Fibroblast of the aortic adventitia (primary cell): ENCODE measurements around the gene KNSTRN. TPM values are rescaled to one million over a fixed set of nuclear protein-coding genes. Genes with fewer than 3 reads are reported as not detected.

ENCODE experiments used
- DNase-seq: peaks from one replicate; pipeline ENCODE4 v3.0.0-alpha.2; 2010; ENCODE audit warnings: low read depth
- H3K4me3 ChIP-seq: 2 replicates; pipeline ENCODE4 v1.5.1; 2011; ENCODE audit warnings: low read depth, mild to moderate bottlenecking, control low read depth, low read length, moderate library complexity
- total RNA-seq: library from RNA; depleted of rRNA; stranded (reverse); fragments of >200 nt; gene quantifications from 2 replicates; pipeline ENCODE4 v1.2.3, GENCODE V29; 2012; ENCODE audit warnings: low replicate concordance
- TF ChIP-seq, protein P1 (sequence below): IDR thresholded peaks from 2 replicates; pipeline ENCODE4 v1.5.1; 2011; ENCODE audit warnings: mild to moderate bottlenecking, low read length, control low read depth, inconsistent platforms; ENCODE audit not compliant: insufficient read depth

Gene KNSTRN
- total RNA-seq, 1 donor = 44.1 TPM

- DNase-seq = no peak
- TF ChIP-seq, protein P1, sequence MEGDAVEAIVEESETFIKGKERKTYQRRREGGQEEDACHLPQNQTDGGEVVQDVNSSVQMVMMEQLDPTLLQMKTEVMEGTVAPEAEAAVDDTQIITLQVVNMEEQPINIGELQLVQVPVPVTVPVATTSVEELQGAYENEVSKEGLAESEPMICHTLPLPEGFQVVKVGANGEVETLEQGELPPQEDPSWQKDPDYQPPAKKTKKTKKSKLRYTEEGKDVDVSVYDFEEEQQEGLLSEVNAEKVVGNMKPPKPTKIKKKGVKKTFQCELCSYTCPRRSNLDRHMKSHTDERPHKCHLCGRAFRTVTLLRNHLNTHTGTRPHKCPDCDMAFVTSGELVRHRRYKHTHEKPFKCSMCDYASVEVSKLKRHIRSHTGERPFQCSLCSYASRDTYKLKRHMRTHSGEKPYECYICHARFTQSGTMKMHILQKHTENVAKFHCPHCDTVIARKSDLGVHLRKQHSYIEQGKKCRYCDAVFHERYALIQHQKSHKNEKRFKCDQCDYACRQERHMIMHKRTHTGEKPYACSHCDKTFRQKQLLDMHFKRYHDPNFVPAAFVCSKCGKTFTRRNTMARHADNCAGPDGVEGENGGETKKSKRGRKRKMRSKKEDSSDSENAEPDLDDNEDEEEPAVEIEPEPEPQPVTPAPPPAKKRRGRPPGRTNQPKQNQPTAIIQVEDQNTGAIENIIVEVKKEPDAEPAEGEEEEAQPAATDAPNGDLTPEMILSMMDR = no peak
- H3K4me3 ChIP-seq = no peak overlapping the region
Measured at GRCh38 chr15:40377606-40378005, 4.9 kb upstream of the KNSTRN start.

- DNase-seq = no peak
- TF ChIP-seq, protein P1 = no peak
- H3K4me3 ChIP-seq = no peak overlapping the region
Measured at GRCh38 chr15:40379374-40379773, 3.1 kb upstream of the KNSTRN start.

DNA sequence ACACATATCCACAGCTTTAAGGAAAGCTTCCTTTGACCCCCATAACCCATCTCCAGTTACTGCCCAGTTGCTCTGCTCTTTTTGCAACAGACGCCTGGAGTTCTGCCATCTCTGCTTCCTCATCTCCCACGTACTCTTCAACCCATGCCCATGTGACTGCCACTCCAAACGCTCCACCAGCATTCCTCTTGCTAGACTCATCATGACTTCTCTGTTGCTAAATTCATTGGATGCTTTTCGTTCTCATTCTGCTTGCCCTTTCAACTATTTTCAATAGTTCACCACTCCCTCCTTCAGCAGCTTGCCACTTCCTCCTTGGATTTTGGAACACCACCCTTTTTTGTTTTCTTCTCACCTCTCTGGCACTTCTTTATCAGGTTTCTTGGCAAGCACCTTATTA, 2.7 kb upstream of the KNSTRN start:
- TF ChIP-seq, protein P1 = no peak
- peak; percentile 99 for DNase-seq
- H3K4me3 ChIP-seq = no peak overlapping the region

DNA sequence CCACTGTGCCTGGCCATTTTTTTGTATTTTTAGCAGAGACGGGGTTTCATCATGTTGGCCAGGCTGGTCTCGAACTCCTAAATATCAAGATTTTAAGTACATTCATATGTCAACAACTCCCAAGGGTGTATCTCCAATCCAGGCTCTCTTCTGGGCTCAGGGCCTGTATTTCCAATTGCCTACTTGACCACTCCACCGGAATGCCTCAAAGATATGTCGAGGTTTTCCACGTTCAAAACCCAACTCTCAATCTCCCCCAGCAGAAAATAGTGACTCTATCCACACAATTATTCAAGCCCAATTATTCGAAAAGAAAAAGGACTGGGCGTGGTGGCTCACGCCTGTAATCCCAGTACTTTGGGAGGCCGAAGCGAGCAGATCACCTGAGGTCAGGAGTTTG, 1.9 kb upstream of the KNSTRN start:
- H3K4me3 ChIP-seq = no peak overlapping the region
- TF ChIP-seq, protein P1 = no peak
- no peak for DNase-seq

DNA sequence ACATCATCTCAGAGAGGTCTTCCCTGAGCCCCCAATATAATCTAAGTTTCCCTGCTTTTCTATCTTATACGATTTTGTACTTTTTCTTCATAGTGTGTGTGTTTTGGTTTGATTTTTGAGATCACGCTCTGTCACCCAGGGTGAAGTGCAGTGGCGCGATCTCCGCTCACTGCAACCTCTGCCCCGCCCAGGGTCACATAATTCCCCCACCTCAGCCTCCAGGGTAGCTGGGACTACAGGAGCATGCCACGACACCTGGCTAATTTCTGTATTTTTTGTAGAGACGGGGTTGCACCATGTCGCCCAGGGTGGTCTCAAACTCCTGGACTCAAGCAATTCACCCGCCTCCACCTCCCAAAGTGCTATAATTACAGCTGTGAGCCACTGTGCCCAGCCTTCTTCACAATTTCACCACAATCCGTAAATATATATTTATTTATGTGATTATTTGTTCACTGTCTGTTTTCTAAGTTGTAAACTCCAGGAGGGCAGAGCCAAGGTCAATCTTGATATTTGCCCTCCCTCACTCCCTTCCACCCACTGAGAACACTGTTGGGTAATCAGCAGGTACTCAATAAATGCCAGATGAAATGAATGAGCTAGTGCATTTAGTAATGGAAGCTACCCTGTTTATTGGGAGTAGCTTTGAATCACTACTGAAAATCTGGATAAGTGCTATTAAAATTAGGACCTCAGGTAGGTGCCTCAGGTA, 547 bp upstream of the KNSTRN start:
- no peak overlapping the region for H3K4me3 ChIP-seq
- DNase-seq = no peak
- TF ChIP-seq, protein P1 = no peak

- no peak overlapping the region for H3K4me3 ChIP-seq
- DNase-seq = no peak
- TF ChIP-seq, protein P1 = no peak
Measured at GRCh38 chr15:40386480-40386879, 4.0 kb downstream of the KNSTRN start.
